Cortex of kidney (tissue), 1 donor: Measurements from ENCODE around the gene MLYCD.

Experiments
- DNase-seq: peaks from one replicate; lab custom pipeline; 2025; lab: John Stamatoyannopoulos, UW

The MLYCD gene

GRCh38 chr16:83956336-83957289 lies 57.7 kb downstream of the MLYCD start:
- DNase-seq = no peak

DNA sequence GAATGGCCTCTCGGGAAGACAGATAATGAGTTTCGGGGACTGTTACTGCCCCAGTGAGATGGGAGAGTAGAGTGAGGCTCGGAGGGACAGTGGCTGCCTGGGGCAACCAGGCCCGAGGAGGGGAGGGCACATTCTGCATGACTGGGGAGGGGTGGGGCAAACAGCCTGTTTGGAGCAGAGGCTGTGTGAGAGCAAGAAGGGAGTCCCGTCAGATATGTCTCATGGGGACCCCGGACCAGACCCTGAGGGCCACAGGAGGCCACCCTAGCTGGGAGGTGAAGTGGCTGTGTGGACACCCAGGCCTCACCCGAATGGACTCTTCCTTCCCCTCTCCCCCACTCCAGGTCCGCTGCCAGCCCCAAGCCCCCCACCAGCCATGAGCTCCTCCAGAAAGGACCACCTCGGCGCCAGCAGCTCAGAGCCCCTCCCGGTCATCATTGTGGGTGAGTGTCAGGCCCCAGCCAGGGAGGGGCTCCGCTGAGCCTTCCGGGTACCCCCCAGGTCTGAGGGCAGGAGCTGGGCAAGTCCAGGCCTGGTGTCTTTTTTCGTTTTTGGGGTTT lies 58.5 kb downstream of the MLYCD start:
- DNase-seq = no peak

DNA sequence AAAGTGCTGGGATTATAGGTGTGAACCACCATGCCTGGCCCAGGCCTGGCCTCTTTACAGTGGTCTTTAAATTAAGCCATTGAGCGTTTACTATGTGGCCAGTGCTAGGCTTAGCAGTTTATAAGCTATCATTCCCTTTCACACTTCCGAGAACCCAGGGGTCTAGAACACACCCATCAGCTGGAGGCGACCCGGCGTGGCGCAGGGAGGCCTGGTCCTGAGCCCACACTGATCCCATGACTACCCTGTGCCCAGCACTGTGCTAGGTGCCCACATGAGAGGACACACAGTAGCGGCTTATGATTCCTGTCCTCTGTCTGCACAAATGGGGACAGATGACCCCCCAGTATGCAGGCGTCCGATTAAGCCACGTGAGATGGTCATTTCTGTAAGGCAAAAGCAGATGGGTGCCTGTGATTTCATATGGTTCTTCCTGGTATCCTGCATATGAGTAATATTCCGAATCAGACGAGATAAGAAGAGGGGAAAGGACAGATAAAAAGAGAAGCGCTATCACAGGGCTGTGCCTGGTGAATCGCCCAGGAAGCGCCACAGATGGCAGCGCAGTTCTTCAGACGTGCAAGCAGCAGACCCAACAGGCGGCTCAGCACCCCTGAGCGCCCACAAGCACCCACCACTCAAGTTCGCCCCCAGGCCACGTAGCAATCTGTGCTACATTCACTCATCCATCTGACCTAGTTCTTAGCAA lies 59.4 kb downstream of the MLYCD start:
- no peak for DNase-seq

- no peak for DNase-seq
Observed at GRCh38 chr16:83958846-83959565, 60.1 kb downstream of the MLYCD start.

DNA sequence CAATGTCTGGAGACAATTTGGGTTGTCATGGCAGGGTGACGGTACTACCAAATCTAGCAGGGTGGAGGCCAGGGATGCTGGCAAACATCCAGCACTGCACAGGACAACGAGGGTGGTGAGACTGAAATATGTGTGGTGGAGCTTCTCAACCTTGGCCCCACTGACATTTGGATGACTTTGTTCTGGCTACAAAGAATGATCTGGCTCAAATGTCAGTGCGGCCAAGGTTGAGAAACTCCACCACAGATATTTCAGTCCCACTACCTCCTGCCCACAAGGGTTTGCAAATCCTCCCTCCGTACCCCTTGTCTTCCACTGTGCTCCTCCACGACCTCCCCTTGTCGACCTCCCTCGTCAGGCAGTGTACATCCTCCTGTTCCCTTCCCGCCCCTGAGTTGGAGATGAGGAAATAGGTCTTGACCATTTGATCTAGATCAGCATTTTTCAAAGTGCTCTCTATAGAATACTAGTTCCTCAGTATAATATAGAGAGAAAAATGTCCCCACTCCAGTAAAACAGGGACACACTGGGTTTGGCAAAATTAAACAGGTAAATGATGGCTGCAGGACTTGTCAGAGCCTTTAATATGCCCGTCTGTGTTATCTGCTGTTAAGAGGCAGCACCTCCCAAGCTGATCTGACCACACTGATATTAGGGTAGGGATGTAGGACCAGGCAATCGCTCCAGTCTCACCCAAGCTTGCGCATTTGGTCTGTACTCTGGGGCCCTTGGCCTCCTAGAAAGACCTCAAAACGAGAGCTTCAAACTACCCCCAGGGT lies 60.9 kb downstream of the MLYCD start:
- DNase-seq = no peak

DNA sequence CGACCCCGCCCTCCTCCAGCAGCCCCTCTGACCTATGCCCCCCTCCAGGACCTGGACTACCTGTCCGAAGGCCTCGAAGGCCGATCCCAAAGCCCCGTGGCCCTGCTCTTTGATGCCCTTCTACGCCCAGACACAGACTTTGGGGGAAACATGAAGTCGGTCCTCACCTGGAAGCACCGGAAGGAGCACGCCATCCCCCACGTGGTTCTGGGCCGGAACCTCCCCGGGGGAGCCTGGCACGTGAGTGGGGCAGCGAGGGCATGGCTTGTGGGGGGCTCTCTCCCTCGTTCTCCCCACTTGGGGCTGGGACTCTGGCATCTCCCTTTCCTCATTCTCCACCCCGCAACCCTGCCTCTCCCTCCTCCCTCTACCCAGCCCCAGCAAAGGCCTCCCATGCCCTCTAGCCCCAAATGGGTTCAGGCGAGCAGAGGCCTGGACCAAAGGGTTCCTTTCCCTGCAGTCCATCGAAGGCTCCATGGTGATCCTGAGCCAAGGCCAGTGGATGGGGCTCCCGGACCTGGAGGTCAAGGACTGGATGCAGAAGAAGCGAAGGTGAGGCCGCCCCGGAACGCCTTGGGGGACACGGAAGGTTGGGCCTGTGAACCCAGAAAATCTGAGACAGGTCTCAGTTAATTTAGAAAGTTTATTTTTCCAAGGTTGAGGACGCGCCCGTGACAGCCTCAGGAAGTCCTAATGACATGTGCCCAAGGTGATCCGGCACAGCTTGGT lies 61.8 kb downstream of the MLYCD start:
- no peak for DNase-seq

DNA sequence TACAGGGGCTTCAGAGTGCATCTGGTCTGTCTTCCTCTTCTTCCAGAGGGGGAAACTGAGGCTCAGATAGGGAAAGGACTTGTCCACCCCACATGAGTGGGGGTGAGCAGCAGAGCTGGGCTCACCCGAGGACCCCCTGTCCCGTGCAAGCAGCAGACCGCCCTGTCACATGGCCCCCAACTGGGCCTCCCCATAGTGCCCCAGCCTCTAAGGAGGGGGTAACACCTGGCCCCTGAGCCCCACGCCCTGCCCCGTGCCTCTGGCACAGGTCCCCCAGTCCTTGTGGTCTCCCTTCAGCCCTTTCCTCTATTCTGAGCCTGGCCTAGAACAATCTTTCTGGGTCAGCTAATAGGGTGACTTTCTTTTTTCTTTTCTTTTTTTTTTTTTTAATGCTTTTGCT lies 62.7 kb downstream of the MLYCD start:
- no peak for DNase-seq

DNA sequence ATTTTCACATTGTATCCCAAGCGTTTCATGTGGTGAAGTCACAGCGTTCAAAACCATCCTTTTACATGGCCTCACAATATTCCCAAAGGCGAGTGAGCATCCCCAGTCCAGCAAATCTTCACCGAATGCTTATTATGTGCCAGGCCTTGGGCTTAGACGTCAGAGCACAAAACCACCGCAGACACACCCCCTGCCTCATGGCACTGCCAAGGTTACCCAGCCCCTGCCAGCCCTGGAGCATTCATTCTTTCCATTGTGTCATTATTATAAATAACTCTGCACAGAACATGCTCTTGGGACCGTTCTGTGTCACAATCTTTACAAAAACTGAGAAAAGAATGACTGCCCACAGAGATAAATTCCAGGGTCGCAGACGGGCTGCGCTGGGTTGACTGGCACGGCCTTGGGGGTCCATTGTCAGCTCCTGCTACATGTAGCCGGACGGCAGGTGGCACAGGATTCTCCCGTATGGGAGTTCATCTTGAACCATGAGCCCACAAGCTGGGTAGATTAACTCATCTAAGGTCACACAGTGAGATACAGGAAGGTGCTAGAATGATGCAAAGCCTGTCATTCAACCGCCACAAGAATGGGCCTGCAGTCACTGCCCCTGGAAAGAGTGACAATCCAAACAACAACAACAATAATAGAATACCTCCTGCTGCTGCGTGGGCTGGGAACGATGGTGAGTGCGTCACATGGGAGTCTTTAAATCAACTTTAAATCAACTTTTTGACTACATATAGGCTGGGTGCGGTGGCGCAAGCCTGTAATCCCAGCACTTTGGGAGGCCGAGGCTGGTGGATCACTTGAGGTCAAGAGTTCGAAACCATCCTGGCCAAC lies 64.6 kb downstream of the MLYCD start:
- no peak for DNase-seq

- no peak for DNase-seq
Observed at GRCh38 chr16:83964684-83965443, 65.9 kb downstream of the MLYCD start.

DNA sequence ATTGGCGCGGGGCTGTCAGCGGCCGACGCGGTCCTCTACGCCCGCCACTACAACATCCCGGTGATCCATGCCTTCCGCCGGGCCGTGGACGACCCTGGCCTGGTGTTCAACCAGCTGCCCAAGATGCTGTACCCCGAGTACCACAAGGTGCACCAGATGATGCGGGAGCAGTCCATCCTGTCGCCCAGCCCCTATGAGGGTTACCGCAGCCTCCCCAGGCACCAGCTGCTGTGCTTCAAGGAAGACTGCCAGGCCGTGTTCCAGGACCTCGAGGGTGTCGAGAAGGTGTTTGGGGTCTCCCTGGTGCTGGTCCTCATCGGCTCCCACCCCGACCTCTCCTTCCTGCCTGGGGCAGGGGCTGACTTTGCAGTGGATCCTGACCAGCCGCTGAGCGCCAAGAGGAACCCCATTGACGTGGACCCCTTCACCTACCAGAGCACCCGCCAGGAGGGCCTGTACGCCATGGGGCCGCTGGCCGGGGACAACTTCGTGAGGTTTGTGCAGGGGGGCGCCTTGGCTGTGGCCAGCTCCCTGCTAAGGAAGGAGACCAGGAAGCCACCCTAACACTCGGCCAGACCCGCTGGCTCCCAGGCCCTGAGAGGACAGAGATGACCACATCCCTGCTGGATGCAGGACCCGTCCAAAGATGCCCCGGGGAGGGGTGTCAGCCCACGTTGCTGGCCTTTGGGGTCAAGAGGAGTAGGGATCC lies 66.7 kb downstream of the MLYCD start:
- DNase-seq = no peak

- DNase-seq = no peak
Observed at GRCh38 chr16:83966153-83966696, 67.3 kb downstream of the MLYCD start.

- no peak for DNase-seq
Observed at GRCh38 chr16:83967091-83967490, 68.2 kb downstream of the MLYCD start.

DNA sequence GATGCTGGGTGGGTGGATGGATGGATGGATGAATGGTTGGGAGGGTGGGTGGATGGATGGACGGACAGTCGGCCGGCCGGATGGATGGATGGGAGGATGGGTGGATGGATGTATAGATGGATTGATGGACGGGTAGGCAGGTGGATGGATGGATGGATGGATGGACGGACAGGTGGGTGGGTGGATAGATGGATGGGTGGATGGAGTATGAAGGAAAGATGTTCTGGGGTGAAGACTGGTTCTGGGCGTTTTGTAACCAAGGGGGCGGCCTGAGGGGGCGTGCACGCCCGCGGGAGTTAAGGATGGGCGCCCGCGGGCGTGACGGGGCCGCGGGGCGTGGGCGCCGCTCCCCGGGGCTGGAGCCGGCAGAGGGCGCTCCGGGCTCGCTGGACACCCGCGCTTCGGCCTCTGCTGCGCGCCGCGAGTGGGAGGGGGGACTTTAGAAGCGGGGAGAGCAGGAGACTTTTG lies 69.0 kb downstream of the MLYCD start, which contains the start of gene NECAB2:
Gene NECAB2, plus strand, starts transcription at position 407 of the 468 bp plus-strand sequence. CDS start 405 bp downstream, outside the sequence.
- DNase-seq = no peak

DNA sequence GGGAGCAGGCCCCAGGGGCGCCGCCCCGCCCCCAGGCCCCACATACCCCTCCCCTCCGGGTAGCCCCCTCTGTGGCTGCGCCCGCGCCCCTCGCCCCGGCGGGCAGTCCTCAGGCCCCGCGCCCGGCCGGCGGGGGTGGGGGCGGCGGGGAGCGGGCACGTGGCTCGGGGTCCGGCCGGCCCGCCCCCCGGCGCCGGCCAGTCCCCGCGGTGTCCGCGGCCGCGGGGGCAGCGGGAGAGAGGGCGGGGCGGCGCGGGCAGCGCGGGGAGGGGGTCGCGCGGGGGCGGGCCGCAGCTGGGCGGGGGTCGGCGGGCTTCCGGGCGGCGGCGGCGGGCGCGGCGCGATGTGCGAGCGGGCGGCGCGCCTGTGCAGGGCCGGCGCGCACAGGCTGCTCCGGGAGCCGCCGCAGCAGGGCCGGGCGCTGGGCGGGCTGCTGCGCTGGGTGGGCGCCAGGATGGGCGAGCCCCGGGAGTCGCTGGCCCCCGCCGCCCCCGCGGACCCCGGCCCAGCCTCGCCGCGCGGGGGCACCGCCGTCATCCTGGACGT lies 69.5 kb downstream of the MLYCD start:
- no peak for DNase-seq

DNA sequence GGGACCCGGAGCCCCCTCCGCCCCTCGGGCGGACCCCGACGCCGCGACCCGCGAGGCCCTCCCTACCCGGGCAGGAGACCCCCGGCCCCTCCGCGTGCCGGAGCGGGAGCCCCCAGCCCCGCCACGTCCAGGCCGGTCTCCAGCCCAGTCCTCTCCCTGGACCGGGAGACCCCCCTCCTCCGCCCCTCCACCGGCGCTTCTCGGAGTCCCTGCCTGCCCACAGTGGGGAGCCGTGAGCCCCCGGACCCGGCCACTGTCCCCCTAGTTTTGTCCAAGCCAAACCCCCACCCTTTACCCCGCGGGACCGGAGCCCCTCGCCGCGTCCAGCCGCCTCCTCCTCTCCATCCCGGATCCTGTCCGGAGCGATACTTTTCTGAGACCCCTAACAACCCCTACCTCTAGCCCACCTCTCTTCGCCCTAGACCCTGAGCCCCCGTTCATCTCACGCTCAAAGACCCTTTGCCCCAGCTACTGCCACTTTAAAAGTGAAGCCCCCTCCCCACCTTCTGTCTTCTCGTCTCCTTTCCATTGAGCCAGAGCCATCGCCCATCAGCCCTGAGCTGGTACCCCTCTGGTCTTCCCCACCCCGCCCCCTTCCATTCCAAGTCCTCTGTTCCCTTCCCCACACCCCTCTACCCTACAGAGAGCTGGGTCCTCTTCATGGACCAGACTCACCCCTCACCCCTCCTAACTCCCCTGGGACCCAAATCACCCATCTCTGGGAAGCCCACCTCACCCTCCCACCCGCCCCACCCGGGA lies 70.2 kb downstream of the MLYCD start:
- no peak for DNase-seq

DNA sequence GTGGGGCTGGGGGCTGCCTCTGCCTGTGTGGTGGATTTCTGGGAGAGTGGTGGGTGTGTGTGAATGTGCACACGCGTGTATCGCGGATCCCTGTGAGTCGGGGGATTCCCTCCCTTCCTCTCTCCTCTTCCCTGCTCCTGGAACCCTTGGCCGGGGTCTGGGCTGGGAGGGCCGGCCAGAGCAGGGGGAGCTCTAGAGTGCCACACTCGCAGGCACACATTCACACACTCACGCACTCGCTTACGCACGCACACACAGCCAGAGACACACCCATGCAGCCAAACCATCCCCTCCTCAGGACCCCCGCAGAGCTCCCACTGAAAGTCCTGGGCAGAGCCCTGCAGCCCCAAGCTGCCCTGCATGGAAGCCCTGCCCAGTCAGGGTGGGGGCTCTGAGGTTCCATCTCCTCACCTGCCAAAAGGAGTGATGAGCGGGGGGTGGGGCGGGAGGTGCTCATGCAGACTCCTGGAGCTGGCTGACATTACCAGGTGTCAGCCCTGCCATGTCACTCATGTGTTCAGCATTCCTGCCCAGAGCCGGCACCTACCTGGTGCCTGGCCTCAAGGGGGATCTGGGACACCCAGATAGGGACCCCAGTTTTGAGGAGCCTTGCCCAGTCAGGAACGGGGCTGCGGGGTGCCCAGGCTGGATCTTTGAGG lies 71.0 kb downstream of the MLYCD start:
- no peak for DNase-seq
